ENCODE data around the gene DSCAML1.

Gene DSCAML1

DNA sequence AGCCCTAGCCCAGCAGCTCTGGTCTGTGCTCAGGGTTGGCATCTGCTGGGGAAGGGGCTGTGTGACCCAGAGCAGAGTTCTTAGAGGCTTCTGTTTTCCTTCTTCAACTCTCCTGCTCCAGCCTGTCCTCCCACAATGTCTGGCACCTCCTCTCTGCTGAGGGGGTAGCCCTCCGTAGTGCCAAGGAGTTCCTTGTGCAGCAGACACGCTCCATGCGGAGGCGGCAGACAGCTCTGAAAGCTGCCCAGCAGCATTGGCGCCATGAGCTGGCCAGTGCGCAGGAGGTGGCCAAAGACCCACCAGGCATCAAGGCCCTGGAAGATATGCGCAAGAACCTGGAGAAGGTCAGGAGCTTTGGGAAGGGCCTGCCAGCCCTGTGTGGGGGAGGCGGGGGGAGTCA, 400.0 kb downstream of the DSCAML1 start:
- H3K4me1 ChIP-seq (ENCODE audit: control insufficient read depth, insufficient read depth, low read length): no peaks in the 10 kb centered on the region
- H3K9me3 ChIP-seq (ENCODE audit: control insufficient read depth, insufficient read depth, low read length): no peaks in the 10 kb centered on the region
- H3K9ac ChIP-seq (ENCODE audit: low read depth, low read length): no peak overlapping the region
- peaks cover 53% of the 10 kb centered on the region for H3K36me3 ChIP-seq (ENCODE audit: control insufficient read depth, insufficient read depth, low read length)
- no peak overlapping the region for H3K4me3 ChIP-seq (ENCODE audit: low read depth, low read length)
- H3K27me3 ChIP-seq (ENCODE audit: control insufficient read depth, insufficient read depth, low read length): no peaks in the 10 kb centered on the region

GRCh38 chr11:117395476-117395875, 401.5 kb downstream of the DSCAML1 start:
- no peak overlapping the region for H3K4me3 ChIP-seq (ENCODE audit: low read depth, low read length)

GRCh38 chr11:117394221-117394925, 402.6 kb downstream of the DSCAML1 start:
- H3K27me3 ChIP-seq (ENCODE audit: control insufficient read depth, insufficient read depth, low read length): no peaks in the 10 kb centered on the region
- H3K36me3 ChIP-seq (ENCODE audit: control insufficient read depth, insufficient read depth, low read length): peaks cover 59% of the 10 kb centered on the region
- no peak overlapping the region for H3K9ac ChIP-seq (ENCODE audit: low read depth, low read length)
- H3K4me1 ChIP-seq (ENCODE audit: control insufficient read depth, insufficient read depth, low read length): no peaks in the 10 kb centered on the region
- no peak overlapping the region for H3K4me3 ChIP-seq (ENCODE audit: low read depth, low read length)
- H3K9me3 ChIP-seq (ENCODE audit: control insufficient read depth, insufficient read depth, low read length): no peaks in the 10 kb centered on the region

More at GRCh38 chr11:117395476-117395875, 401.5 kb downstream of the DSCAML1 start:
- Histone ChIP-seq H3K27me3 (ENCODE audit: control insufficient read depth, insufficient read depth, low read length) (no peaks in the 10 kb centered on the region), H3K9ac (ENCODE audit: low read depth, low read length) (no peak overlapping the region), H3K4me1 (ENCODE audit: control insufficient read depth, insufficient read depth, low read length) (no peaks in the 10 kb centered on the region), H3K36me3 (ENCODE audit: control insufficient read depth, insufficient read depth, low read length) (peaks cover 59% of the 10 kb centered on the region), H3K9me3 (ENCODE audit: control insufficient read depth, insufficient read depth, low read length) (no peaks in the 10 kb centered on the region)

DNA sequence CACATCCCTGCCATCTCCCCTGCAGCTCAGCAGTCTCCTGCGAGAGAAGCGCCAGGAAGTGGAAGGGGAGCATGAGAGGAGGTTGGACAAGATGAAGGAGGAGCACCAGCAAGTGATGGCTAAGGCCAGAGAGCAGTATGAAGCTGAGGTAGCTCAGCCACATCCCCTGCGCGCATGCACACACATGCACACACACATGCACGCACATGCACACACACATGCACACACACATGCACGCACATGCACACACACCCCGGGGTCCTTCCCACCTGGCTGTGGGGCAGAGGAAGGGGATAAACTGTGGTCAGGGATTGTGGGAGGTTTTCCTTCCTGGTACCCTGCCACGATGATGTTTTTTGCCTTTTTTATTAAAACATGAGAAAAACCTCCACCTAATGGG, 404.0 kb downstream of the DSCAML1 start:
- Histone ChIP-seq H3K36me3 (ENCODE audit: control insufficient read depth, insufficient read depth, low read length) (peaks cover 53% of the 10 kb centered on the region), H3K9me3 (ENCODE audit: control insufficient read depth, insufficient read depth, low read length) (no peaks in the 10 kb centered on the region), H3K4me3 (ENCODE audit: low read depth, low read length) (no peak overlapping the region), H3K4me1 (ENCODE audit: control insufficient read depth, insufficient read depth, low read length) (no peaks in the 10 kb centered on the region), H3K27me3 (ENCODE audit: control insufficient read depth, insufficient read depth, low read length) (no peaks in the 10 kb centered on the region), H3K9ac (ENCODE audit: low read depth, low read length) (no peak overlapping the region)

DNA sequence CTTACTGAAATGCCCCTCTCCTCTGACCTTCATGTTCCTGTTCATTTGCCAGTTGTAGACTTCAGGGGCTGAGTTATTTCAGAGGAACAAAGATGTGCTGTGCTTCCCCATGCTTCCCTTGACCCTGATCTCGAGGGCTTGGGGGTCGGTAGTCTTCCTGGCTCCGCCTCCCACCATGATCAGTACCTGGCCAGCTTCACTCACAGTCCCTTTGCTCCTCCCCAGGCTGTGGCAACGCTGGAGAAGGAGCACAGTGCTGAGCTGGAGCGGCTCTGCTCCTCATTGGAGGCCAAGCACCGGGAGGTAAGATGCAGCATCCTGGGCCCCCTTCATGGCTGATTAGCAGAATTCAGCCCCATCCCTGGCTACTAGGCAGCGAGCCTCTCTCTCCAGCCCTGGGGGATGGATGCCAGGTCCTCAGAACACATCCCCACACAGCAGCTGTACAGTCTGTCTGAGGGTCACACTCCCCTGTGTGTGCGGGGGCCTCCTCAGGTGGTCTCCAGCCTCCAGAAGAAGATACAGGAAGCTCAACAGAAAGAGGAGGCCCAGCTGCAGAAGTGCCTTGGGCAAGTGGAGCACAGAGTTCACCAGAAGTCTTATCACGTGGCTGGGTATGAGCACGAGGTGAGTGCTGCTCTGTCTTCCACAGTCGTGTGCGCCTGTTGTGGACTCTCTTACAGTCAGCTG, 404.9 kb downstream of the DSCAML1 start:
- H3K4me3 ChIP-seq (ENCODE audit: low read depth, low read length): no peak overlapping the region
- H3K9me3 ChIP-seq (ENCODE audit: control insufficient read depth, insufficient read depth, low read length): no peaks in the 10 kb centered on the region
- H3K4me1 ChIP-seq (ENCODE audit: control insufficient read depth, insufficient read depth, low read length): no peaks in the 10 kb centered on the region
- no peak overlapping the region for H3K9ac ChIP-seq (ENCODE audit: low read depth, low read length)
- peaks cover 47% of the 10 kb centered on the region for H3K36me3 ChIP-seq (ENCODE audit: control insufficient read depth, insufficient read depth, low read length)
- no peaks in the 10 kb centered on the region for H3K27me3 ChIP-seq (ENCODE audit: control insufficient read depth, insufficient read depth, low read length)

DNA sequence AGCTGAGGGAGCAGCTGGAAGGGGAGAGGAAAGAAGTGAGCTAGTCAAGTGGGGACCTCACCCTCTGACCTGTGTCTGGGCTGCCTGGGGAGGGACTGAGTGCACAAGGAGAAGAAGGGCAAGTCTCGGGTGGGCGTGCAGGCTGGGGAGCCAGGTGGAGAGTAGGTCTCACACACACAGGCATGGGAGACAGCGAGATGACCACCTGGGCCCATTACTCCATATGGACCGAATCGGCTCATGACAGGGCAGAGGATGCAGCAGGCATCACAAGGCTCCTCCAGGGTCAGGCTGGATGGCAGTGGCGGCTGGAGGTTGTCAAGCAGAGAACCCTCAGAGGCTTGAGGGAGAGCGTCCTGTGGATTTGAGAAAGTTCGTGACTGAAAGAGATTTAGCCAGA, 405.8 kb downstream of the DSCAML1 start:
- no peak overlapping the region for H3K9ac ChIP-seq (ENCODE audit: low read depth, low read length)
- H3K9me3 ChIP-seq (ENCODE audit: control insufficient read depth, insufficient read depth, low read length): no peaks in the 10 kb centered on the region
- H3K36me3 ChIP-seq (ENCODE audit: control insufficient read depth, insufficient read depth, low read length): peaks cover 39% of the 10 kb centered on the region
- no peak overlapping the region for H3K4me3 ChIP-seq (ENCODE audit: low read depth, low read length)
- no peaks in the 10 kb centered on the region for H3K27me3 ChIP-seq (ENCODE audit: control insufficient read depth, insufficient read depth, low read length)
- no peaks in the 10 kb centered on the region for H3K4me1 ChIP-seq (ENCODE audit: control insufficient read depth, insufficient read depth, low read length)

DNA sequence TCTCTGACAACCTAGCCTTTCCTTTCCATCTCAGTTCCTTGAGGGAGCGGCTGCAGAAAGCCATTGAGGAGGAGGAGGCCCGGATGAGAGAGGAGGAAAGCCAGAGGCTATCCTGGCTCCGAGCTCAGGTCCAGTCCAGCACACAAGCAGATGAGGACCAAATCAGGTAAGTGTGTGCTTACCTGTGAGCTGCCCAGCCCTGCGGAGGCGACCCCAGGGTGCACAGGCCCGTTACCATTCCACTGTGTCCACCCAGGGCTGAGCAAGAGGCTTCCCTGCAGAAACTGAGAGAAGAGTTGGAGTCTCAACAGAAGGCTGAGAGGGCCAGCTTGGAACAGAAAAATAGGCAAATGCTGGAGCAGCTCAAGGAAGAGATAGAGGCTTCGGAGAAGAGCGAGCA, 406.3 kb downstream of the DSCAML1 start:
- H3K27me3 ChIP-seq (ENCODE audit: control insufficient read depth, insufficient read depth, low read length): no peaks in the 10 kb centered on the region
- no peak overlapping the region for H3K9ac ChIP-seq (ENCODE audit: low read depth, low read length)
- H3K4me3 ChIP-seq (ENCODE audit: low read depth, low read length): no peak overlapping the region
- H3K9me3 ChIP-seq (ENCODE audit: control insufficient read depth, insufficient read depth, low read length): no peaks in the 10 kb centered on the region
- H3K4me1 ChIP-seq (ENCODE audit: control insufficient read depth, insufficient read depth, low read length): no peaks in the 10 kb centered on the region
- H3K36me3 ChIP-seq (ENCODE audit: control insufficient read depth, insufficient read depth, low read length): peaks cover 36% of the 10 kb centered on the region

- Histone ChIP-seq H3K9me3 (ENCODE audit: control insufficient read depth, insufficient read depth, low read length) (no peaks in the 10 kb centered on the region), H3K36me3 (ENCODE audit: control insufficient read depth, insufficient read depth, low read length) (peaks cover 21% of the 10 kb centered on the region), H3K27me3 (ENCODE audit: control insufficient read depth, insufficient read depth, low read length) (no peaks in the 10 kb centered on the region), H3K9ac (ENCODE audit: low read depth, low read length) (no peak overlapping the region), H3K4me3 (ENCODE audit: low read depth, low read length) (no peak overlapping the region), H3K4me1 (ENCODE audit: control insufficient read depth, insufficient read depth, low read length) (no peaks in the 10 kb centered on the region)
These were observed 408.8 kb downstream of the DSCAML1 start for GRCh38 chr11:117387992-117388755.

DNA sequence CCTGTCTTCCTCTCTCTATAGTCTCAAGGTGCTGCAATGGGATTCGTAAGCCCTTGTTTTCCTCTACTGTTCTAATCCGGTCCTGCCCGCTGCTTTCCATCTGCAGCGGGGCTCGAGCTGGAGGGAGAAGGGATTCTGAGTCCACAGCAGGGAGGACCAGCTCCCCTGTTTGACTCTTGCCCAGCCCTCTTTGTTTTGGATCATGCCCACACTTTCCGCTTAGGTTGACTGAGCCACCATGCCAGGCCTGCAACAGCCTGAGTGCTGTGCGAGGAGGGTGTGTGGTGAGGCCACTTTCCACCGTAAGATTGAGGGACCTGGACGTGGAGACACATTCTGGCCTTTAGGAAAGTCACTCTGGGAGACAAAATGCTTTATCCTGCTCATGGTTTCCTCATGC, 411.1 kb downstream of the DSCAML1 start:
- Histone ChIP-seq H3K27me3 (ENCODE audit: control insufficient read depth, insufficient read depth, low read length) (no peaks in the 10 kb centered on the region), H3K9me3 (ENCODE audit: control insufficient read depth, insufficient read depth, low read length) (no peaks in the 10 kb centered on the region), H3K9ac (ENCODE audit: low read depth, low read length) (no peak overlapping the region), H3K4me3 (ENCODE audit: low read depth, low read length) (no peak overlapping the region), H3K36me3 (ENCODE audit: control insufficient read depth, insufficient read depth, low read length) (peaks cover 12% of the 10 kb centered on the region), H3K4me1 (ENCODE audit: control insufficient read depth, insufficient read depth, low read length) (no peaks in the 10 kb centered on the region)

GRCh38 chr11:117385471-117385870, 411.5 kb downstream of the DSCAML1 start:
- H3K36me3 ChIP-seq (ENCODE audit: control insufficient read depth, insufficient read depth, low read length): peaks cover 14% of the 10 kb centered on the region
- no peaks in the 10 kb centered on the region for H3K4me1 ChIP-seq (ENCODE audit: control insufficient read depth, insufficient read depth, low read length)
- H3K27me3 ChIP-seq (ENCODE audit: control insufficient read depth, insufficient read depth, low read length): no peaks in the 10 kb centered on the region
- H3K4me3 ChIP-seq (ENCODE audit: low read depth, low read length): no peak overlapping the region
- H3K9me3 ChIP-seq (ENCODE audit: control insufficient read depth, insufficient read depth, low read length): no peaks in the 10 kb centered on the region
- no peak overlapping the region for H3K9ac ChIP-seq (ENCODE audit: low read depth, low read length)

DNA sequence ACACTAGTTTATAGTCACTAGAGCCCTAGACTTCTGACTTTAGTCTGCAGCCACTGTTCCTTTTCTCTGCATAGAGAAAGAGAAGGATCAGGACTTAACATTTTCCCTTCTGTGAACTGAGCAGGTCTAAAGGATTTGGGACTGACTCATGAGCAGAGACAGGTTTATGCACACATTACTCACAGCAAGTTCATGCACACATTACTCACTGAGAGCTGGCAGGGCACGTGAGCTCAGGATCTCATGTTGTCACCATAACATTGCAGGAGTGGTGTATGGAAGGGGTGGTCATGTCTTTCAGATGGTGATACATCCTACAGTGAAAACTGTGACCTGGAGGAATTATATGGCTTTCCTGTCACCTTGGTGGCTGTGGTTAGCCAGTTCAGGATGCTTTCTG, 413.0 kb downstream of the DSCAML1 start:
- no peak overlapping the region for H3K4me3 ChIP-seq (ENCODE audit: low read depth, low read length)
- no peaks in the 10 kb centered on the region for H3K9me3 ChIP-seq (ENCODE audit: control insufficient read depth, insufficient read depth, low read length)
- H3K4me1 ChIP-seq (ENCODE audit: control insufficient read depth, insufficient read depth, low read length): no peaks in the 10 kb centered on the region

More for the DNA sequence above, 413.0 kb downstream of the DSCAML1 start:
- H3K27me3 ChIP-seq (ENCODE audit: control insufficient read depth, insufficient read depth, low read length): no peaks in the 10 kb centered on the region
- H3K9ac ChIP-seq (ENCODE audit: low read depth, low read length): no peak overlapping the region
- peaks cover 14% of the 10 kb centered on the region for H3K36me3 ChIP-seq (ENCODE audit: control insufficient read depth, insufficient read depth, low read length)

Data from iPS-15b (cell line).